ENCODE measurements around the gene PCSK4.

DNA sequence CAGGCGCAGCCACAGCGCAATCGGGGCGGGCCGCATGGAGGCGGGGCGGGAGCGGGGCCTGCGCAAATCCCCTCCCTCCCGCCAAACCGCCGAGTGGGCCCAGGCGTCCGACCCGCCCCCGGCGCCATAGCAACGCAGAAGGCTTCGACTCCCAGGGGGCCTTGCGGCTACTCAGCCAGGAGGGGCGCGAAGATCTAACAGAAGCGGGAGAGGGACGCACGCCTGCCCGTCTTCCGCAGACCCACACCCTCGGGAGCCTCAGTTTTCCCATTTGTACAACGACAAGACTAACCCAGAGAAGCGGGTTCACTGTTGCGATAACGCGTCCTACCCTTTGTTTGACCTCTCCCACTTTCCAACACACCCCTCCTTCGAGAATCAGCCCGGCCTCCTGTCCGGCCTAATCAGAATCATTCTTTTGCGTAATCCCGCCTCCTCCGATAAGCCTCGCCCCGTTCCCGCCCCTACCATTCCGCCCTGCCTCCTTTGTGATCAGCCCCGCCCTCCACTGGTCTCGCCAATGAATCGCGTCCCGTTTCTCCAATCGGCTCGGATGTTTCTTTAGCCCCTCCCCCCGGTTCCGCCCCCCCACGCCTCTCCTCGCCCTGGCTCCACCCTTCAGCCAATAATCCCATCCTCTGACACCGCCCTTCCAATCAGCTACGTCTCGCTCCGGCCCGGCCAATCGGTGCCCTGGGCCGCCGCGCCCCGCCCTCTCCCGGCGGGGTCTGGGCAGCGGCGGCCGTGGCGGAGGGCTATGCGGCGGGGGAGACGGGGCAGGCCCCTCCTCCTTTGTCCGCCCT, at the start of gene PCSK4:
- peak in 1 of 5 experiments; percentile 24 for TF ChIP-seq CTCF (IDR thresholded peaks at IDR 0.05)
- TF ChIP-seq EP300 (IDR thresholded peaks at IDR 0.05), result peak; percentile 69 to 75

Measured in tibial nerve (tissue), 4 donors.